GM06990 (cell line): Measurements from ENCODE around the gene UBE2S.

Source experiments
- DNase-seq: peaks from one replicate; pipeline ENCODE4 v3.0.0-alpha.2; 2011; ENCODE audit not compliant: insufficient read length; ENCODE audit errors: extremely low read depth
- H3K27me3 ChIP-seq: replicated peaks from 2 replicates; pipeline ENCODE4 v1.6.0; 2011; ENCODE audit warnings: low read length; ENCODE audit not compliant: control insufficient read depth, insufficient read depth
- H3K36me3 ChIP-seq: 2 replicates; pipeline ENCODE4 v1.5.1; 2011; ENCODE audit warnings: low read length; ENCODE audit not compliant: control insufficient read depth, insufficient read depth
- H3K4me3 ChIP-seq: replicated peaks from 2 replicates; pipeline ENCODE4 v1.5.1; 2011; ENCODE audit warnings: low read depth, mild to moderate bottlenecking, control low read depth, low read length
- TF ChIP-seq, protein P1 (sequence below): IDR thresholded peaks from 2 replicates; pipeline ENCODE4 v1.5.1; 2011; ENCODE audit warnings: low read length, control low read depth, mild to moderate bottlenecking, inconsistent platforms; ENCODE audit not compliant: insufficient read depth, poor library complexity, severe bottlenecking

Gene UBE2S

DNA sequence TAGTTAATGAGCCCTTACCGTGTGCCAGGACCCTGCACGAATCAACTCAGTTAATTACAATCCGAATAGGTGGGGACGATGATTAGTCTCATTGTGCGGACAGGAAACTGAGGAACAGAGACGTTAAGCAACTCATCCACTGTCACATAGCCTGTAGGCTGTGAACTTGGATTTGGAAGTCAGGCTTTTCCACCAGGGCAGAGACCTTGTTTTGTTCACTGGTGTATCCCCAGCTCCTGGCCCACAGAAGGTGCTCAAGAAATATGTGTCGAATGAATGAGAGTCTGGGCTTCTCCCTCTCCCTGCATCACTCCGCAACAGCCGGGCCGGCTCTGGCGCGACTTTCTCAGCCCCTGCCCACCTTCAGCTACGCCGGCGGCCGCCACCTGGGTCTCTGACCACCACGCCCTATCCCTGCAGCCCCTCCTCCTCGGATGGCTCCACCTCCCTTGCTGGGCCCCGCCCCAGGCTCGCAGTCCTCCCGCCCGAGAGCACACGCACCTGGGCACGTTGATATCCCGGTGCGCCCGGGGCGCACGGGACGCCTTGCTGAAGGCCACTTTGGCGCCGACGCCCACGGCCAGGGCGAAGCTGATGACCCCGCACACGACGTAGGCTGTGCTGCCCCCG, 34.2 kb upstream of the UBE2S start:
- Histone ChIP-seq H3K27me3 (peaks cover 3% of the 10 kb centered on the region; the same call in 1 of the 2 replicates), H3K36me3 (no peaks in the 10 kb centered on the region), H3K4me3 (no peak overlapping the region)
- TF ChIP-seq, protein P1, sequence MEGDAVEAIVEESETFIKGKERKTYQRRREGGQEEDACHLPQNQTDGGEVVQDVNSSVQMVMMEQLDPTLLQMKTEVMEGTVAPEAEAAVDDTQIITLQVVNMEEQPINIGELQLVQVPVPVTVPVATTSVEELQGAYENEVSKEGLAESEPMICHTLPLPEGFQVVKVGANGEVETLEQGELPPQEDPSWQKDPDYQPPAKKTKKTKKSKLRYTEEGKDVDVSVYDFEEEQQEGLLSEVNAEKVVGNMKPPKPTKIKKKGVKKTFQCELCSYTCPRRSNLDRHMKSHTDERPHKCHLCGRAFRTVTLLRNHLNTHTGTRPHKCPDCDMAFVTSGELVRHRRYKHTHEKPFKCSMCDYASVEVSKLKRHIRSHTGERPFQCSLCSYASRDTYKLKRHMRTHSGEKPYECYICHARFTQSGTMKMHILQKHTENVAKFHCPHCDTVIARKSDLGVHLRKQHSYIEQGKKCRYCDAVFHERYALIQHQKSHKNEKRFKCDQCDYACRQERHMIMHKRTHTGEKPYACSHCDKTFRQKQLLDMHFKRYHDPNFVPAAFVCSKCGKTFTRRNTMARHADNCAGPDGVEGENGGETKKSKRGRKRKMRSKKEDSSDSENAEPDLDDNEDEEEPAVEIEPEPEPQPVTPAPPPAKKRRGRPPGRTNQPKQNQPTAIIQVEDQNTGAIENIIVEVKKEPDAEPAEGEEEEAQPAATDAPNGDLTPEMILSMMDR, result no peak
- no peak for DNase-seq

DNA sequence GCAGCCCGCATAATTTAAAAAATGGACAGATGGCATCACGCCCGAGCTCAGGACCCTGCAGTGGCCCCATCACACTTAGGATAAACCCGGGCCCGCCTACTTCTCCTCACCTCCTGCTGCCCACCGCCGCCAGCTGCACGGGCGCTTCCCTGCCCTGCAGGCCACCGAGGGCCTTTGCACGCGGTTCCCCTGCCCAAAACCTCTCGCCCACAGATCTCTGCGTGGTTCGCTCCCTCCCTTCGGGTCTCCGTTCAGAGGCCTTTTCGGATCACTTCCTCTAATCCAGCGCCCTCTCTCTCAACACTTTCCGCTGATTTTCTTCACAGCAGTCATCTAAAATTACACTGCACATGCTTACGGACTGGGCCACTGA, 33.7 kb upstream of the UBE2S start:
- Histone ChIP-seq H3K36me3 (no peaks in the 10 kb centered on the region), H3K27me3 (peaks cover 3% of the 10 kb centered on the region; the same call in 1 of the 2 replicates), H3K4me3 (no peak overlapping the region)
- DNase-seq, result no peak
- TF ChIP-seq, protein P1, result no peak

DNA sequence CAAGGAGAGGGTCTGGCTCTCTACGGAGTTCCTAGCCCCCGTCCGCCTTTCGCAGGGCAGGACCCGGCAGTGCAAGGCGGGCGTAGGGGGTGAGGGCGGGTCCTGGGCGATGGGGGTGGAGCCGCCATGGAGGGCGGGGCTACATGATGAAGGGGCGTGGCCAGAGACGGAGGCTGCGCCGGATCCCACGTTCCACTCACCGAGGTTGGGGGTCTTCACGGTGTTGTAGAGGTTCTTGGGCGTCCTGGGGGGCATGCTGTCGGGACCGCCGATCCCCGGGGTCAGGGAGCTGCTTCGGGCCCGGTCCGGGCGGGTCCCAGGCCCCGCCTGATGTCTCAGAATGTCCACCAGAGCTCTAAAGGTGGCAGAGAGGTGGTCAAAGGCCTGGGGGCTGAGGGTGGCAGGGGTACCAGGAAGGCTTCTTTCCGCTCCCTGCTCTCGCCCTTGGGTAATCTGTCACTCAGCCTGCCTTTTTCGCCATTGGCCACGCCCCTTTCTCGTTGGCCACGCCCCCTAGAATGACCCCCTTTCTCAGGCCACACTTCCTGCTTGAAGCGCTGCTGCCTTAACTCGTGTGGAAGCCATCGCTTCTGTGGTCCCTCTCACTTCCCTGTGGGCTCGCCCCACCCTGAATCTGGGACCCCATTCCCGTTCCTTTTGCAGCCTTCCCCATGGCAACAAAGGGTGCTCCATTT, 33.0 kb upstream of the UBE2S start:
- Histone ChIP-seq H3K4me3 (no peak overlapping the region), H3K27me3 (peaks cover 3% of the 10 kb centered on the region; the same call in 1 of the 2 replicates), H3K36me3 (no peaks in the 10 kb centered on the region)
- TF ChIP-seq, protein P1, result no peak
- no peak for DNase-seq

DNA sequence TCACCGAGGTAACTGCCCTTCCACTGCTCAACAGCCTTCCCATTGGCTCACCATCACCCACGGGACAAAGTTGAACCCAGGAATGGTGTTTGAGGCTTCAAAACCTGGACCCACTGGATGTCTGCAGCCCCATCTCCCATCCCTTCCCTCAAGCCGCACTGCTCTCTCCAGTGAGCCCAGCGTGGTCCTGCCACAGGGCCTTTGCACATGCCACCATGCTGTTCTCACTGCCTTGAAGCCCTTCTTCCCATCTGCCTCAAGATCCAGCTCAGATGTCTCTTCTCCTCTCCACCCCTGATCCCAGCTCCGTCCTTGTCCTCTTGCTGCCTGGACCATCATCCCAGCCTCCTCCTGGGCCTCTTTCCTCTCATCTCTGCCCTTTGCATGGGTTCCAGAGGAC, 31.5 kb upstream of the UBE2S start:
- Histone ChIP-seq H3K4me3 (no peak overlapping the region), H3K27me3 (peaks cover 3% of the 10 kb centered on the region; the same call in 1 of the 2 replicates), H3K36me3 (no peaks in the 10 kb centered on the region)
- no peak for DNase-seq
- TF ChIP-seq, protein P1, result no peak

DNA sequence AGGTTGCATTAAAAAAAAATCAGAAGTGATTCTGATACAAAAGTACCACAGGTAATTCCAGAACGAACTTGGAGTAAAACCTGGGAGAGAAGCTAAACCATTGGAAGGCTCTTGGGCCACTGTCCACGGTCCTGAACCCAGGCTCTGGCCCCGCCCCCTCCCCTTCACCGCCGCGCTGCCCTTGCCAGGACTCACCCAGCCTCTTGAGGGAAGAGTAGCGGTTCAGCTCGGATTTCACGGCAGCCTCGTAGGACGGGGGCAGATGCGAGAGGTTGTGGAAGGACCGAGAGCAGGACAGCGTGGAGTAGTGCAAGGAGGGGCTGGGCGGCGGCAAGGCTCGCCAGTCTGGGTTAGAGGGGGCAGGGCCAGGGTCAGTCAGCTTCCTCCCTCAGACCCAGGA, 29.8 kb upstream of the UBE2S start:
- peaks cover 3% of the 10 kb centered on the region; the same call in 1 of the 2 replicates for H3K27me3 ChIP-seq
- H3K36me3 ChIP-seq, result no peaks in the 10 kb centered on the region
- no peak for DNase-seq
- TF ChIP-seq, protein P1, result no peak
- H3K4me3 ChIP-seq, result no peak overlapping the region
